SK-MEL-5 (cell line): ENCODE data around the gene SLC19A1. TPM values are rescaled to one million over a fixed set of nuclear protein-coding genes. Genes with fewer than 3 reads are reported as not detected.
A peak's percentile ranks its signal among the peaks of the same experiment; 100 is the strongest.
"Not testable (repeated sequence)": the region's sequence is repeated elsewhere in the genome, so short reads cannot be mapped to it uniquely, and the experiment has no call there.

Source experiments
- DNase-seq: peaks from one replicate; pipeline ENCODE4 v3.0.0-alpha.2; 2016; ENCODE audit warnings: low read depth, low spot score
- in situ Hi-C: cut with HindIII; loops from 2 replicates; pipeline ENCODE4 v1.10.0; 2016; ENCODE audit warnings: low sequenced_read_pairs, high pct_unique_total_duplicates, low pct_unique_long_range_greater_than_20kb
- total RNA-seq: library from RNA; depleted of rRNA; stranded (reverse); fragments of >200 nt; shearing (Covaris generic); gene quantifications from 2 replicates; pipeline ENCODE4 v1.2.3, GENCODE V29; 2014

The SLC19A1 gene
- total RNA-seq, 1 experiment from 2014 or later, result 12.7 TPM

DNA sequence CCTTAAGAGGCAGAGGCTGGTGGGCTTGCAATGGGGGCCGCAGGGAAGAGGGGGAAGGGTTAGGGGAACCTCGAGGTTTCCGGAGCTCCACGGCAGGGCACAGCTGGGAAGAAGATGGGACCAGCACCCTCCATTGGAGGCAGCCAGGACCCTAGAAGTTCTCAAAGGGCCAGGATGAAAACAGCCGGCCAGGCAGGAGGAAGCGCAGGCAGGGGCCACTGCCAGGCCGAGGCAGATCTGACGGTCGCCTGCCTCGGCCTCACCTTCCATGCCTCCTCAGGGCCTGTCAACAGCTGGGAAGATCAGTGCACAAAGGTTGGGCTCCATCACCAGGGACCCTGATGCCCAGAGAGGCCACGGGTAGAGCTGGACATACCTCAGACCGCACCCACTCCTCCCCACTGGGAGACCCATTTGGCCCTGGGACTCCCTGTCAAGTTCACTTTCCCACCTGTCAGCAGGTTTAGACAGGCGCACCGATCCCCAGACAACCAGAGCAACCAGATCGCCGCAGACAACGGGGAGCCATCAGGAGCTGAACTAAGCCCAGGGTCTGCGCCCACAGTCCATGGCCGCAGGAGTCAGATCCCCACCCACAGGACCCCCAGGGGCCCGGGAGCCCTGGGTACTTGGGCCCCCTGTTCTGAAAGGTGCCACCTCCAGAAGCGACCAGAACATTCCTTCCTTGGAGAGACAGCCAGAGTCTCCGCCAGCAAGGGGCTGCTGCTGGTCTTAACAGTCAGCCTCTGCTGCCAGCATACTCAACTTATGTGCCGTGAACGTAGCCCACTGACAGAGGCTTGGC, 2.2 kb downstream of the SLC19A1 start:
- no peak for DNase-seq
- in situ Hi-C loops, result no loop called here

- DNase-seq, result no peak
- in situ Hi-C loops, result no loop called here
Observed at GRCh38 chr21:45539046-45539795, 3.0 kb downstream of the SLC19A1 start.

DNA sequence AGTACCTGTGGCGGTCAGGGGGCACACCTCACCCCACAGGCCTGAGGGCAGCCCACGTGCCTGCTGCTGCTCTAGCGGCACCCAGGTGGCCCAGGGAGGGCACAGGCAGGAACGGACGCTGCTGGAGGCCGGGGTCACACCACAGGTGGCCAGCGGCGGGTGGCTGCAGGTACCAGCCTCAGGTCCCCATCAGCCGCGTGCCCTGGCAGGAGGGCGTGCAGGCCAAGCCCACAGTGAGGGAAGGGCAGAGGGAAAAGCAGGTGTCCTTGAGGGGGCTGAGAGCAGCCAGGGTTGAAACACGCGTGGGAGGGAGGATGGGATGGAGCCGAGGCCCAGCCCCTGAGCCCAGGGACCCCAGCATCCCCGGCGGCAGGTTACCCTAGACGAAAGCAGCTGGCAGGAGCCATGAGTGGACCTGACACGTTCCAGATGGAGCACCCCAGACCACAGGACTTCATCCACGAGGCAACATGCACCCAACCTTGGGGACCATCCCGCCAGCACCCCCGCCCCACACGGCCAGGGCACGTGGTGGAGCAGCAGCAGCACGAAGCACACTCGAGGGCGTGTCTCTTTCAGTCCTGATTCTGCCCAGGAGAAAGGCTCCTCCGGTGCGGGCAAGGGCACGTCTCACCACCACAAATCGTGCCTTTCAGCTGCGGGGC, 3.7 kb downstream of the SLC19A1 start:
- in situ Hi-C loops, result no loop called here
- DNase-seq, result no peak

DNA sequence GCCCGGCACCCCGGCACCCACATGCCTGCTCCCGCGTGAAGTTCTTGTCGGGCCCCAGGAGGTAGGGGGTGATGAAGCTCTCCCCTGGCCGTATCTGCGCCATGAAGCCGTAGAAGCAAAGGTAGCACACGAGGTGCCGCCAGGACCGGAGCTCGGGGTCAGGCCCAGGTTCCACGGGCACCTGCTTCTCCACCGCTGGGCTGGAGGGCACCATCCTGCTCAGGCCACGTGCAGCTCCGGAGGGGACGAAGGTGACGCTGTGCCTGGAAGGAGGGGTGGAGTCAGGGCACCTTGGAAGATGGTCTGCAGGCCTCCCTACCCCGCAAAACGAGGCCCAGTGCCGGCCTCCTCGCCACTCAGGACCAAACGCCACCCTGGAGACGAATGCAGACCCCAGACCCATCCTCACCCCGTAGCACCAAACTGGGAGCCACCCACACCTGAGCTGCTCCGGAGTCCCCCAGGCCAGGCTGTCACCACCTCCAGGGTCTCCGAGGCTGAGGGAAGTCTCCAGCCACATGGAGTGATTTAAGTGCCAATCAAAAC, 4.4 kb downstream of the SLC19A1 start:
- DNase-seq, result no peak
- in situ Hi-C loops, result no loop called here

DNA sequence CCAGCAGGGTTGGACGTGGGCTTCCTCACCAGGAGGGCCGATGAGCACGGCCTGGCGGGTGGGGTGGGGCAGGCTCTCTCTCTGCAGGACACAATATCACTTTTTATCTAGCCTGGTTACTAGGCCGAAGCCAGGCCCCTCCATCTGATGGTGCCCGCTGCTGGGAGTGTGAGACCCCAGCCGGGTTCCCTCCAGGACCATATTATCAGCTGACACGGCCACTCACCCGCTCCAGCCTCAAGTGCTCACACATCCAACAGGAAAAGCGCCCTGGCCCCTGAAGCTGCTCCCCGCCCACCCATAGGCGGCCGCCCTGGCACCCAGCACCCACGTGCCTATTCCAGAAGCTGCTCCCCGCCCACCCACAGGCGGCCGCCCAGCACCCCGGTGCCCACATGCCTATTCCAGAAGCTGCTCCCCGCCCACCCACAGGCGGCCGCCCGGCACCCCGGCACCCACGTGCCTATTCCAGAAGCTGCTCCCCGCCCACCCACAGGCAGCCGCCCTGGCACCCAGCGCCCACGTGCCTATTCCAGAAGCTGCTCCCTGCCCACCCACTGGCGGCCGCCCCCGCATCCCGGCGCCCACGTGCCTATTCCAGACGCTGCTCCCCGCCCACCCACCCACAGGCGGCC, 5.0 kb downstream of the SLC19A1 start:
- no peak for DNase-seq
- in situ Hi-C loops, result no loop called here

DNA sequence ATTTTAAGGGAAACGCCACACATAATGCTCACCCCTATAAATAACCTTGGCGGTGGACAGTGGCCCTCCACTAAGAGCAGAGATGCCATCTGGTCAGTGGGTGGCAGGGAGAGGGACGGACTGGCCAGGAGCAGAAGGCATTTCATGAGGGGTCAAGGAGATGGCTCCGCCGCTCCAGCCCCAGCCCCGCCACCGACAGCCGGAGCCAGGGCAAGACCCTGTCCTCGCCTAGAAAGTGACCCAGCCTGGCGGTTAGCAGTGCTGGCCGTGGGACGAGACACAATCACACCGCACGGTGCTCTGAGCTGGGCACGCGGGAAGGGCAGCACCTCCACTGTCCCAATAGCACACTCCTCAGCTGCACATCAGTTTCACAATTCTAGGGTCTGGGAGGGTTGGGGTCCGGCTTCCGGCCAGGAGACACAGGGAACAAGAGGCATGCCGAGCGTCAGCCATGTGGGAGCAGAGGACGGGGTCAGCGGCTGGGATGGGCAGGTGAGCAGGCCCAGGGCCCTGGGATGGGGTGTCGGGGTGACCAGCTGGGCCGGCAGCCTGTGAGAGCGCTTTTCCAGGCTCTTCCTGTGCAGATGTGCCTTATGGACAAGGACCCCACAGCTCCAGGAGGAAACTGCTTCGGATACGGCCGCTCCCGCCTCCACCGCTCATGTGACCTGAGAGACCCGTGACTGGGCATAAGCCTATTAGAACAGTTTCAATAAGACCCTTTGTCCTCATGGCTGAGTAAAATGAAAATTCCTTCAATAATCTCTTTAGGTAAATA, 5.7 kb downstream of the SLC19A1 start:
- peak; percentile 53 for DNase-seq
- in situ Hi-C loops, result no loop called here

GRCh38 chr21:45535341-45536081, 6.7 kb downstream of the SLC19A1 start:
- in situ Hi-C loops, result no loop called here
- no peak for DNase-seq

- in situ Hi-C loops, result no loop called here
- DNase-seq, result no peak
Observed at GRCh38 chr21:45534636-45535331, 7.5 kb downstream of the SLC19A1 start.

- no peak for DNase-seq
- in situ Hi-C loops, result no loop called here
Observed at GRCh38 chr21:45533846-45534635, 8.2 kb downstream of the SLC19A1 start.

GRCh38 chr21:45533361-45533845, 8.8 kb downstream of the SLC19A1 start:
- DNase-seq, result no peak
- in situ Hi-C loops, result no loop called here

- DNase-seq, result no peak
- in situ Hi-C loops, result no loop called here
Observed at GRCh38 chr21:45532826-45533360, 9.3 kb downstream of the SLC19A1 start.

- in situ Hi-C loops, result no loop called here
- DNase-seq, result no peak
Observed at GRCh38 chr21:45531393-45532215, 10.6 kb downstream of the SLC19A1 start.

DNA sequence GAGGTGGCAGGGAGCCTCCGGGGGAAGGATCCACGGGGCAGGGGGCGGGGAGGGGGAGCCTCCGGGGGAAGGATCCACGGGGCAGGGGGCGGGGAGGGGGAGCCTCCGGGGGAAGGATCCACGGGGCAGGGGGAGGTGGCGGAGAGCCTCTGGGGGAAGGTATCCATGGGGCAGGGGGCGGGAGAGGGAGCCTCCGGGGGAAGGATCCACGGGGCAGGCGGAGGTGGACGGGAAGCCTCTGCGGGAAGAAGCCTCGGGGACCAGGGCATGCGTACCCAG, 11.2 kb downstream of the SLC19A1 start:
- in situ Hi-C loops, DNase-seq: not testable (repeated sequence)

DNA sequence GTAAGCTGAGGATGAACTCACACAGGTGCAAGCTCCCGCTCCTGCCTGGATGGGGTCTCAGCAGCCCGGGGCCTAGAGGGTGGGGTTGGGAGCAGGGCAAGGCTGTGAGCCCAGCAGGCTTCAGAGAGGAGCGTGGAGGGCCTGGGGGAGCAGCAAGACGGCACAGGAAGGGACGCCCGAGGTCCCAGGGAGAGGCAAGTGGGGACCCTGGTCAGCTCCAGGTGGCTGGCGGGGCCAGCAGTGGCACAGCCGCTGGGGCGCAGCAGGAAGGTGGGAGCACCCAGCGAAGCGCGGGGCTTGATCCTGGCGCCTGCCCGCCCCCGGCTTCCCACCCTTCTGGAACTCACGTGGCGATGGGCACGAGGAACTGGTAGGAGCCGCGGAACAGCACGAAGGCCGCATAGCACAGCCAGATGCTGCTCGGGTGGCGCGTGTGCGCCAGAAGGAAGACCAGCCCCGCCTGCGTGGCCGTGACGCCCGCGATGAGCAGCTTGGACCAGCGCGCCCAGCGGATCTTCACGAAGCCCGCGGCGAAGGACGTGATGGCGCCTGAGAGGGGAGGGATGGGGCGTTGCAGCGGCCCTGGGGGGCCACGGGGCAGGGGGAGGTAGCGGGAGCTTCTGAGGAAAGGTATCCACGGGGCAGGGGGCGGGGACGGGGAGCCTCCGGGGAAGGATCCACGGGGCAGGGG, 11.7 kb downstream of the SLC19A1 start:
- in situ Hi-C loops, result no loop called here
- no peak for DNase-seq
